ENCODE results near the gene ZNF507. TPM values are rescaled to one million over a fixed set of nuclear protein-coding genes. Genes with fewer than 3 reads are reported as not detected.

Gene ZNF507
- total RNA-seq, 1 experiment from 2014 or later: 14.6 TPM

DNA sequence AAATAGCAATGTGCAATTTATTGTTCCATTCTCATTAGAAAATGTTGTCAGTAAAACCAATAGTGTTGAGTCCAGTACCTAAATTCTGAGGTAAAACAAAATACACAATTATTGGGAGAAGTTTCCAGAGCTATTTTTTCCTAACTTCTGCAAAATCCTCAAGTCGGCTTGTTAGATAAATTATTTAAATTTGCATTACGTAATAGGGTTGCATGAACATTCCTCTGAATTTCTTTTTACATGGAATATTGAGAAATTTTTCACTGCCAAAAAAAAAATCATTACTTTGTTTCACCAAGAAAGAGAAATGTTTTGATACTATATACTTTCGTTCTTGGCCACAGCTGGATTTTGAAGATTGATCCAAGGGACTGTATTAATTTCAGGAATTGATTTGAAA is 1.5 kb downstream of the ZNF507 start:
- Histone ChIP-seq H3K36me3 (ENCODE audit: insufficient read depth, low read length) (peaks cover 33% of the 10 kb centered on the region; the same call in 1 of the 2 replicates), H3K79me2 (ENCODE audit: low read length) (peaks cover 61% of the 10 kb centered on the region), H3K4me3 (ENCODE audit: low read length) (peak overlapping the region; percentile 87), H3K9ac (ENCODE audit: low read length) (peak overlapping the region; percentile 88), H3K9me2 (replicated peaks; ENCODE audit: insufficient read depth, low read length) (no peaks in the 10 kb centered on the region), H3K4me1 (ENCODE audit: low read length) (peaks cover 52% of the 10 kb centered on the region), H4K20me1 (ENCODE audit: insufficient read depth, low read depth, low read length) (peaks cover 6% of the 10 kb centered on the region; the same call in 1 of the 2 replicates), H3K27ac (ENCODE audit: low read length) (no peak overlapping the region), H3K4me2 (ENCODE audit: low read depth, low read length, poor library complexity, severe bottlenecking) (peak overlapping the region; percentile 96), H3K9me3 (ENCODE audit: low read length) (no peaks in the 10 kb centered on the region), H3K27me3 (ENCODE audit: low read length) (no peaks in the 10 kb centered on the region), H2AFZ (ENCODE audit: low read length) (no peak overlapping the region)
- DNase-seq: no peak

DNA sequence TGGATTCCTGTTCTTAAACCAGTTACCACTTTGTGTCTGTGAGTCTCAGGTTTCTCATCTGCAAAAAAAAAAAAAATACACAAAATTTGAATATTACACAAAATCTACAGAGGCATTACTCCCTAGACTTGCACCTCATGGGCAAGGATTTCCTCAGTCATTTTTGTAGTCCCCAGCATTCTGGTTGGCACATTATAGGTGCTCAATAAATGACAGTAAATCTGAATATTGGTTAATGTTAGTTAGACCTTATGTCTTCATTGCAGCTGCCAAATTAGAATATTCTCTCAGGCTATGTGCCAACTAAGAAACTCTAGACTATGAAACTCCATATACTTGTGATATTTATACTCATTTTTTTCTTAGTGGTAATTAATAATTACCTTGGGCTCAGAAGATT is 2.2 kb downstream of the ZNF507 start:
- peaks cover 66% of the 10 kb centered on the region for H3K79me2 ChIP-seq (ENCODE audit: low read length)
- H3K36me3 ChIP-seq (ENCODE audit: insufficient read depth, low read length): peaks cover 37% of the 10 kb centered on the region; the same call in 1 of the 2 replicates
- DNase-seq: no peak
- peaks cover 6% of the 10 kb centered on the region; the same call in 1 of the 2 replicates for H4K20me1 ChIP-seq (ENCODE audit: insufficient read depth, low read depth, low read length)
- H3K27me3 ChIP-seq (ENCODE audit: low read length): no peaks in the 10 kb centered on the region
- H3K4me1 ChIP-seq (ENCODE audit: low read length): peaks cover 57% of the 10 kb centered on the region
- H3K9ac ChIP-seq (ENCODE audit: low read length): peak overlapping the region; percentile 88
- H2AFZ ChIP-seq (ENCODE audit: low read length): no peak overlapping the region
- no peaks in the 10 kb centered on the region for H3K9me3 ChIP-seq (ENCODE audit: low read length)
- no peaks in the 10 kb centered on the region for H3K9me2 ChIP-seq (replicated peaks; ENCODE audit: insufficient read depth, low read length)
- no peak overlapping the region for H3K27ac ChIP-seq (ENCODE audit: low read length)
- peak overlapping the region; percentile 87 for H3K4me3 ChIP-seq (ENCODE audit: low read length)
- peak overlapping the region; percentile 96 for H3K4me2 ChIP-seq (ENCODE audit: low read depth, low read length, poor library complexity, severe bottlenecking)

DNA sequence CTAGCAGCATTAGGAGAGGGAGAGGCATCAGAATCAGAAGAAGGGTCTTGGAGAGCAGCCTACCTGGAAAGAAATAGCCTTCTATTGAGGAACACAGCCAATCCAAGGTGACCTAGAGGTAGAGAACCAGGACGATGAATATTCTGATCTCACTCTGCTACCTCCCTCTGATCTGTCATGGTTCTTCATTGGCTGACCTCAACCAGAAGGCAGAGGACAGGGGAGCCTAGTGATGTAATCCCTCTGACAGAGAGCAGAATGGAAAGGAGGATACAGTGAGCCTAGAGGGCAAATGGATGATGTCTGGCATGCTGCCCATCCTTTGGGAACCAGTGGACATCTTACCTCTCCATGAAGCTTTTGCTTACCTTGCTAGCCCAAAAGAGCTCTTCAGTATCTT is 3.6 kb downstream of the ZNF507 start:
- Histone ChIP-seq H3K27ac (ENCODE audit: low read length) (no peak overlapping the region), H4K20me1 (ENCODE audit: insufficient read depth, low read depth, low read length) (peaks cover 18% of the 10 kb centered on the region; the same call in 1 of the 2 replicates), H3K9me3 (ENCODE audit: low read length) (no peaks in the 10 kb centered on the region), H3K4me1 (ENCODE audit: low read length) (peaks cover 57% of the 10 kb centered on the region), H3K4me2 (ENCODE audit: low read depth, low read length, poor library complexity, severe bottlenecking) (no peak overlapping the region), H3K9ac (ENCODE audit: low read length) (no peak overlapping the region), H3K79me2 (ENCODE audit: low read length) (peaks cover 81% of the 10 kb centered on the region), H3K9me2 (replicated peaks; ENCODE audit: insufficient read depth, low read length) (no peaks in the 10 kb centered on the region), H3K27me3 (ENCODE audit: low read length) (no peaks in the 10 kb centered on the region), H3K4me3 (ENCODE audit: low read length) (no peak overlapping the region), H2AFZ (ENCODE audit: low read length) (no peak overlapping the region), H3K36me3 (ENCODE audit: insufficient read depth, low read length) (peaks cover 52% of the 10 kb centered on the region; the same call in 1 of the 2 replicates)
- DNase-seq: no peak

DNA sequence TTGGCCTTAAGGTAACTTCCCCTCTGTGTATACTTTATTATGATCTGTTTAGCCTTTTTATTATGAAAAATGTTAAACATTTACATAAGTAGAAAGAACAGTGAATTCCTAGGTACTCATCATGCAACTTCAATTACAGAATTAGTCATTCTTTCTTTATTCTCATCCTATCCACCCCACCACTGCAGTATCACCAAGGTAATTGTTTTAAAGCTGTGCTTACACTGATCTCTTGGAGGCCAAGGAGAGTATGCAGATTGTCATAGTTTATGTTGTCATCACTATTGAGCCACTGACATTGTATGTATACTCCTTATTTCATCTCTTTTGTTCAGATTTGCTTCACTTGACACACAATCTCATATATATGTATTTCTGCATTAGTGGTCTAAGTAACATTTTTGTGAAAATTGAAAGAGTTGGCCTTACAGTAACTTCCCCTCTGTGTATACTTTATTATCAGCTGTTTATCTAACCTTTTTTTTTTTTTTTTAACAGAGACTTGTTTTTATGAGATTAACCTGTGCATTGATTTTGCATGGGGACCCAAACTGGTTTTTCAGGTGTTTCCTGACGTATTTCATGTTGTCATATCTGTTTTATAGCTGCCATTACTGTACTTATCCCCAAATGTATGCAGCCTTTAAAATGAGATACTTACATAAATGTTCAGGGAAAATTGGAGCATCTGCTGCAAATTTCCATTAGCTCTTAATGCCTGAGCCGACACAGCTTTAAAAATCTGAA is 4.5 kb downstream of the ZNF507 start:
- Histone ChIP-seq H3K36me3 (ENCODE audit: insufficient read depth, low read length) (peaks cover 60% of the 10 kb centered on the region), H3K27me3 (ENCODE audit: low read length) (no peaks in the 10 kb centered on the region), H4K20me1 (ENCODE audit: insufficient read depth, low read depth, low read length) (peaks cover 18% of the 10 kb centered on the region; the same call in 1 of the 2 replicates), H3K4me2 (ENCODE audit: low read depth, low read length, poor library complexity, severe bottlenecking) (peak overlapping the region; percentile 53), H3K79me2 (ENCODE audit: low read length) (peaks cover 89% of the 10 kb centered on the region), H3K9me2 (replicated peaks; ENCODE audit: insufficient read depth, low read length) (no peaks in the 10 kb centered on the region), H3K27ac (ENCODE audit: low read length) (peak overlapping the region; percentile 46; the same call in 1 of the 2 replicates), H2AFZ (ENCODE audit: low read length) (no peak overlapping the region), H3K4me1 (ENCODE audit: low read length) (peaks cover 57% of the 10 kb centered on the region), H3K9ac (ENCODE audit: low read length) (no peak overlapping the region; the same call in 1 of the 2 replicates), H3K4me3 (ENCODE audit: low read length) (peak overlapping the region; percentile 10; the same call in 1 of the 2 replicates), H3K9me3 (ENCODE audit: low read length) (no peaks in the 10 kb centered on the region)
- DNase-seq: no peak

DNA sequence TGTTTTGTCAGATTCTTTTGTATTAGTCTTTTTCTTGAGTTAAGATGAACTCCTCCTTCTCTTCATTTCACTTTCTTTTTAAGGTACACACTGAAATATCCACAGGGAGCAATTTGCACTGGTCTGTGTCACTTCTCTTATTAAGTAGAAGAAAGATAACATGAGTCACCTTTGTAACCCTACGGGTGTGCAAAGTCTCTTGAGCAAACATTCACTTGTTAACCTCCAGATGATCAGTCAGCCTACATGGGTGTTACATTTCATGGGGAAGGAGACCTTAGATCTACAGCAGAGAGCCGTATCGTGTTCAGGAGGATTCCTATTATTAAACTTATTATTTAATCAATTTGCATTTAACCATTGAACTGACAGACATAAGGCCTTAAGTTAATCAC is 5.1 kb downstream of the ZNF507 start:
- peaks cover 57% of the 10 kb centered on the region for H3K4me1 ChIP-seq (ENCODE audit: low read length)
- peaks cover 18% of the 10 kb centered on the region; the same call in 1 of the 2 replicates for H4K20me1 ChIP-seq (ENCODE audit: insufficient read depth, low read depth, low read length)
- DNase-seq: peak; percentile 54
- H3K4me2 ChIP-seq (ENCODE audit: low read depth, low read length, poor library complexity, severe bottlenecking): peak overlapping the region; percentile 53
- H3K36me3 ChIP-seq (ENCODE audit: insufficient read depth, low read length): peaks cover 64% of the 10 kb centered on the region
- H3K9ac ChIP-seq (ENCODE audit: low read length): no peak overlapping the region; the same call in 1 of the 2 replicates
- H3K9me2 ChIP-seq (replicated peaks; ENCODE audit: insufficient read depth, low read length): no peaks in the 10 kb centered on the region
- peak overlapping the region; percentile 46; the same call in 1 of the 2 replicates for H3K27ac ChIP-seq (ENCODE audit: low read length)
- peak overlapping the region; percentile 10; the same call in 1 of the 2 replicates for H3K4me3 ChIP-seq (ENCODE audit: low read length)
- no peak overlapping the region for H2AFZ ChIP-seq (ENCODE audit: low read length)
- no peaks in the 10 kb centered on the region for H3K9me3 ChIP-seq (ENCODE audit: low read length)
- H3K27me3 ChIP-seq (ENCODE audit: low read length): no peaks in the 10 kb centered on the region
- H3K79me2 ChIP-seq (ENCODE audit: low read length): peaks cover 95% of the 10 kb centered on the region

DNA sequence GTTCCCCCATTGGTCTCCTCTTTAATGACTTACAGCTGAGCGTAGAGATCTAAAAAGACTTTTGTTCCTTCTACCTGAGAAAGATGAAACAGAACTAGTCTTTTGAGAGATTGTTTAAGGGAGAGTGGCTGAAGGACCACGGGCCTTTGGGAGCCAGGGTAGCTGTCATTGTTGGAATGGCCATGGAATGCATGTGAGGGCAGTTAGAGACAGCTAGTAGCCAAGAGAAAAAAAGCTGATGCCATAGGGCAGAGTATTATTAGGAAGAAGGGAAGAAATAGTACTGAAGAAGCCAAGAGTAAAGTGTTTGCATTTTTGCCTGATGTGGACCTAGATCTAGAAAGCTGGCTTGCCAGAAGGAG is 5.6 kb downstream of the ZNF507 start:
- H3K27me3 ChIP-seq (ENCODE audit: low read length): no peaks in the 10 kb centered on the region
- H3K9me2 ChIP-seq (replicated peaks; ENCODE audit: insufficient read depth, low read length): no peaks in the 10 kb centered on the region
- no peak overlapping the region for H3K9ac ChIP-seq (ENCODE audit: low read length)
- peaks cover 64% of the 10 kb centered on the region for H3K36me3 ChIP-seq (ENCODE audit: insufficient read depth, low read length)
- peak overlapping the region; percentile 53 for H3K4me2 ChIP-seq (ENCODE audit: low read depth, low read length, poor library complexity, severe bottlenecking)
- H3K79me2 ChIP-seq (ENCODE audit: low read length): peaks cover 92% of the 10 kb centered on the region
- H3K27ac ChIP-seq (ENCODE audit: low read length): 0 out of 2 replicates have a peak overlapping the region, but pooled peaks have one; percentile 46
- H3K4me1 ChIP-seq (ENCODE audit: low read length): peaks cover 57% of the 10 kb centered on the region
- DNase-seq: no peak
- H4K20me1 ChIP-seq (ENCODE audit: insufficient read depth, low read depth, low read length): peaks cover 18% of the 10 kb centered on the region; the same call in 1 of the 2 replicates
- no peak overlapping the region for H2AFZ ChIP-seq (ENCODE audit: low read length)
- H3K9me3 ChIP-seq (ENCODE audit: low read length): no peaks in the 10 kb centered on the region
- H3K4me3 ChIP-seq (ENCODE audit: low read length): no peak overlapping the region

DNA sequence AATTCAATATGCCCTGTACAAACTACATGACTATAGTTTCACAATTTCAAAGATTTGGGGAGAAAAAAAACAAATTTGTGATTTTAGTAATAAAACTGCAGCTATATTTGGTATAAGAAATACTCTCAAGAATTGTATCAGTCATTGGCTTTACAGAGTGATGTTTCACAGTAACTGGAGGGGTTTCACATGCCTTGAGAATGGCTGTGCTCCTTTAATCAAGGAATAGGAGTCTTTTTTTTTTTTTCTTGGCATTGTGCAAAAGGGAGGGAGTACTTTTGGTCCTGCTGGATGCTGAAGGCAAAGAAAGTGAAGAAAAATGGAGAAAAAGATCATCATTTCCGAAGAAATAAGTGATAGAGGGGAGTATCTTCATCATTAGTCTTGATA is 6.8 kb downstream of the ZNF507 start:
- H3K27me3 ChIP-seq (ENCODE audit: low read length): no peaks in the 10 kb centered on the region
- peaks cover 72% of the 10 kb centered on the region for H3K36me3 ChIP-seq (ENCODE audit: insufficient read depth, low read length)
- peaks cover 51% of the 10 kb centered on the region for H3K4me1 ChIP-seq (ENCODE audit: low read length)
- H4K20me1 ChIP-seq (ENCODE audit: insufficient read depth, low read depth, low read length): peaks cover 18% of the 10 kb centered on the region; the same call in 1 of the 2 replicates
- H3K4me3 ChIP-seq (ENCODE audit: low read length): no peak overlapping the region
- H3K9me2 ChIP-seq (replicated peaks; ENCODE audit: insufficient read depth, low read length): no peaks in the 10 kb centered on the region
- H3K79me2 ChIP-seq (ENCODE audit: low read length): peaks cover 91% of the 10 kb centered on the region
- no peak for DNase-seq
- H3K9ac ChIP-seq (ENCODE audit: low read length): no peak overlapping the region
- no peak overlapping the region for H3K4me2 ChIP-seq (ENCODE audit: low read depth, low read length, poor library complexity, severe bottlenecking)
- H2AFZ ChIP-seq (ENCODE audit: low read length): no peak overlapping the region
- H3K9me3 ChIP-seq (ENCODE audit: low read length): no peaks in the 10 kb centered on the region
- no peak overlapping the region for H3K27ac ChIP-seq (ENCODE audit: low read length)

DNA sequence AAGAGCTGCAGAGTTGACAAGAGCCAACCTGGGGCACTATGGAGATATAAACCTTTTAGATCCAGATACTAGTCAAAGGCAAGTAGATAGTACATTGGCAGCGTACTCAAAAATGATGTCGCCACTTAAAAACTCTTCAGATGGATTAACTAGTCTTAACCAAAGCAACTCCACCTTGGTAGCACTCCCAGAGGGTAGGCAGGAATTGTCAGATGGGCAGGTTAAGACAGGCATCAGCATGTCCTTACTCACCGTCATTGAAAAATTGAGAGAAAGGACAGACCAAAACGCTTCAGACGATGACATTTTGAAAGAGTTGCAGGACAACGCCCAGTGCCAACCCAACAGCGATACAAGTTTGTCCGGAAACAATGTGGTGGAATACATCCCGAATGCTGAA is 8.9 kb downstream of the ZNF507 start:
- Histone ChIP-seq H3K36me3 (ENCODE audit: insufficient read depth, low read length) (peaks cover 71% of the 10 kb centered on the region), H3K27me3 (ENCODE audit: low read length) (no peaks in the 10 kb centered on the region), H3K79me2 (ENCODE audit: low read length) (peaks cover 89% of the 10 kb centered on the region), H4K20me1 (ENCODE audit: insufficient read depth, low read depth, low read length) (peaks cover 23% of the 10 kb centered on the region; the same call in 1 of the 2 replicates), H3K9me3 (ENCODE audit: low read length) (no peaks in the 10 kb centered on the region), H3K4me2 (ENCODE audit: low read depth, low read length, poor library complexity, severe bottlenecking) (no peak overlapping the region), H3K9me2 (replicated peaks; ENCODE audit: insufficient read depth, low read length) (no peaks in the 10 kb centered on the region), H3K9ac (ENCODE audit: low read length) (no peak overlapping the region), H2AFZ (ENCODE audit: low read length) (no peak overlapping the region), H3K4me1 (ENCODE audit: low read length) (peaks cover 29% of the 10 kb centered on the region), H3K4me3 (ENCODE audit: low read length) (no peak overlapping the region), H3K27ac (ENCODE audit: low read length) (no peak overlapping the region)
- DNase-seq: no peak

All from Karpas-422 (cell line).